Activated naive CD4-positive, alpha-beta T cell treated with anti-CD3 and anti-CD28 coated beads, Interleukin-2, amount 50 U/mL, for 16 hours (primary cell): ENCODE data around the gene TMEM255B.
"Not testable (repeated sequence)": the region's sequence is repeated elsewhere in the genome, so short reads cannot be mapped to it uniquely, and the experiment has no call there.

Experiments used
- DNase-seq: peaks from one replicate; pipeline ENCODE4 v3.0.0-alpha.2; 2020

TMEM255B gene

DNA sequence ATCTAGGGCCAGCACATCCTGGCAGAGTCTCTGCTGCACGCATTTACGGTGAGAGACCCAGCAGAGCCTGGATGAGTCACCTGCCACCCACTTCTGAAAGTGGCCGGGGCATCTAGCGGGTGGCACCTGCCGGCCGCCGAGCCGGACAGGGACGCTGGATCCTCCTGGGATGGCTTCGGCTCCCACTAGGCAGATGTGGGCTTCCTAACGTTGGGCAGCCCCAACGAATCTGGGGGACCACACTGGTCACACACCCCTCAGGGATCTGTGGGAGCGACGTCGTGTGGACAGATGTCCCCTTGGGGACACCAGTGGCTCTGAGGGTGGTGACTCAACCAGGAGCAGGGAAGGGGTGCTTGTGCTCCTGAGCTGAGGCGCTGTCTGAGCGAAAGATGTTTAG, 32.2 kb downstream of the TMEM255B start:
- no peak for DNase-seq

- no peak for DNase-seq
Observed at GRCh38 chr13:113791761-113792160, 32.7 kb downstream of the TMEM255B start.

DNA sequence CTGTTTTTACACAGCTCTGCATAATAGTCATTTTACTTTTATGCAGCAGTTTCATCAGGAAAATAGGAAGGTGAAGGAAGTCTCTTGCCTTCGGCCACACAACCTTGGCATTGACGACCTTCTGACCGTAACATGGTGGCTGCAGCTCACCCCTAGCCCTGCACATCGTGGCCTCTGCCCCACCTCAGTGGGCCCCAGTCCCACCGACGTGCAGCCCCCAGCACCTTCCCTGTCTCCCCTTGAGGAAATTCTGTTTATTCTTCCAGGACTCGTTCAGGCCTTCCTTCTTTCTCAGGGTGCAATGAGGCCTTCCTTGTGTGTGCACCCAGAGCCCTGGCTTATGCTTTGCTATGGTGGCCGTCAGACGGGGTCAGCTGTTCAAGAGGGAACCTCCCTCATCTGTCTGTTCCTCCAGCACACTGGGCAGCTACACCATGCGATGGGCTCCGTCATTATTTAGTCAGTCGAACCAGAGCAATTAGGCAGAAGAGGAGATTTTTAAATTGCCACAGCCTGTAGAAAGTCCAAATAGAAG, 33.3 kb downstream of the TMEM255B start:
- no peak for DNase-seq

DNA sequence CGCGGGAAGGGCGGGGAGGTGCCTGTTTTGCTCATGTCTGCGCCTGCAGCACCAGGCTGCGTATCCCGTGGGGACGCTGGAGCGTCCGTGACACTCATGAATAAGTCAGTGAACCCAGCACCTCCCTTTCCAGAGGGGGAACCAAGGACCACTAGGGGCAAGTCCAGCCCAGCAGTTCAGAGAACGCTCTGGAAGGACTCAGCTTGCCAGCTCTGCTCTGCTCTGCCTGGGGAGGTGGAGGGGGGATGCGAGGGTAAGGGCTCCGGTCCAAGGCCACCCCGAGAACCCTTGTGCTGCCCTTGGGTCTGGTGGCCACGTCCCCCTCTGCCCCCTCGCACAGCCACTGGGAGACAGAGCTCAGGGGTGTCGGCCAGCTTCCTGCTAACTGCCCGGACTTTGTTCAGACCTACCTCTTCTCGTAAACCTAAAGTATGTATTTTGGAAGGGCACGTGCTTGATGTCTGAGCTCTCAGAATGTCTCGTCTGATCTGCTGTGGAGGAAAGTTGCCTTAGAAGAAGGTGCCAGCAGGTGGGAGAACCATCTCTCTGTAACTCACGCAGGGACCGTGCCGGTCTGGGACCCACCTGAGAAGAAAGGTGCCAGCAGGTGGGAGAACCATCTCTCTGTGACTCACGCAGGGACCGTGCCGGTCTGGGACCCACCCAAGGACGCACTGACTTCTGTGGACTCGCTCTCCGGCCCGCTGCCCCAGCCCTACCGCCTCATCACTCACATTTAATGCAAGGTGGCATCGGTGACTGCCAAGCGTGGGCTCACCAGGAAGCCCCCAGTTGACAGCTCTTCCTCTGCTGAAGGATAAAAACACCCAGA, 34.1 kb downstream of the TMEM255B start:
- no peak for DNase-seq

GRCh38 chr13:113793718-113794085, 34.7 kb downstream of the TMEM255B start:
- no peak for DNase-seq

DNA sequence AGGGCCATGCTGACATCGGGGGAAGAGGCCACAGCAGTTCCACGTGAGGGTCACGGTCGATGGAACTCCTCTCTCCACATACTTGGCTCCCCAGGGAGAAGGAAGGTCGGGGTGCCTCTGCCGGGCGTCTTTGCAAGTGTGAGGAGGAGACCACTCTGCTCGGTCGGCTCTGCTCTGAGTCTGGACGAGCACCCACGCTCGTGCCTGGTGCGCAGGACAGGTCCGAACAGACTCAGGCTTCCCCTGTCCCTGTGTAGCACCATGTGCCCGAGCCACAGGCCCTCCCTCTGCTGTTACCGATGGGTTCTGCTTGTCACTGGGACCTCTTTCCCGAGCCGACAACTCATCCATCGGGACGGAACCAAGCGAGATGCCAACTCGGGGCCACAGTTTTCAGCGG, 35.1 kb downstream of the TMEM255B start:
- DNase-seq = no peak

DNA sequence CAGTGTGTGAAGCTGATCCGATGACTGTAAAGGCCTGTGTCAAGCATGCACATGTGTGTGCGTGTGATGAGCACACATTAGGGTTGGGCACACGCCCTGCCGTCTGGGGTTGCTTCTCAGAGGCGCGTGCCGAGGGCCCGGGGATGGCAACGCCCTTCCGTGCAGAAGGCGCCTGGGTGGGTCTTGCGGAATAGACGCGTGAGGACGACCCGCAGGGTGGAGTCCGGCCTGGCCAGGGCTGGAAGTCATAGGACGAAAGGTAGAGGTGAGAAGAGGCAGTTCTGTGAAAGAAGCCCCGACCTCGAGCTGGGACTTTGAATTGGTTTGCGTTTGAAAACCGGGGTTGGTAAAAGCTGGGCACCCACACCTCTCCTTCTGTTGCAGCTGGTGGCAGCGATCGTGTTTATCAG, 35.7 kb downstream of the TMEM255B start:
- no peak for DNase-seq

GRCh38 chr13:113795362-113795761, 36.3 kb downstream of the TMEM255B start:
- DNase-seq = not testable (repeated sequence)

DNA sequence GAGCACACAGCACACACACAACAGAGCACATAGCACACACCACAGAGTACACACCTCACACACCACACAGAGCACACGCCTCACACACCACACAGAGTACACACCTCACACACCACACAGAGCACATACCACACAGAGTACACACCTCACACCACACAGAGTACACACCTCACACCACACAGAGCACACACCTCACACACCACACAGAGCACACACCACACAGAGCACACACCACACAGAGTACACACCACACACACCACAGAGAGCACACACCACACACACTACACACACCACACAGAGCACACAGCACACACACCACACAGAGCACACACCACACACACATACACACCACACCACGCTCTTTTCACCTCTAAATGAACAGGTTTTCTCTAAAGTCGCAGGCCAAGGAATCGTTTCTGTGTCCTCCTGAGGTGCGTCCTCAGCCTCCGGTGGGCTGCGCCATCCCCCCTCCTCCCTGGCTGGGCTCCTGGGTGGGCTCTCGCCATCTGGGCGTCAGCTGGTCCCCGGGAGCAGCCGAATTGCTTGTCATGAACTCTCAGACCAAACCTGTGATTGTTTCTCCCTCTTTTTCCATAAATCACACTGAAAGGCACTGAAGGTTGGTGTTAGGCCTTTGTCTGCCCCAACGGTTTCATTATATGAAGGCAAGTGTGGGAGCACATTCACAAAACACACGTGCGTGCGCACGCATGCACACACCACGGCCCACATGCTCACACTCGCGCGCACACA, 37.4 kb downstream of the TMEM255B start:
- no peak for DNase-seq

DNA sequence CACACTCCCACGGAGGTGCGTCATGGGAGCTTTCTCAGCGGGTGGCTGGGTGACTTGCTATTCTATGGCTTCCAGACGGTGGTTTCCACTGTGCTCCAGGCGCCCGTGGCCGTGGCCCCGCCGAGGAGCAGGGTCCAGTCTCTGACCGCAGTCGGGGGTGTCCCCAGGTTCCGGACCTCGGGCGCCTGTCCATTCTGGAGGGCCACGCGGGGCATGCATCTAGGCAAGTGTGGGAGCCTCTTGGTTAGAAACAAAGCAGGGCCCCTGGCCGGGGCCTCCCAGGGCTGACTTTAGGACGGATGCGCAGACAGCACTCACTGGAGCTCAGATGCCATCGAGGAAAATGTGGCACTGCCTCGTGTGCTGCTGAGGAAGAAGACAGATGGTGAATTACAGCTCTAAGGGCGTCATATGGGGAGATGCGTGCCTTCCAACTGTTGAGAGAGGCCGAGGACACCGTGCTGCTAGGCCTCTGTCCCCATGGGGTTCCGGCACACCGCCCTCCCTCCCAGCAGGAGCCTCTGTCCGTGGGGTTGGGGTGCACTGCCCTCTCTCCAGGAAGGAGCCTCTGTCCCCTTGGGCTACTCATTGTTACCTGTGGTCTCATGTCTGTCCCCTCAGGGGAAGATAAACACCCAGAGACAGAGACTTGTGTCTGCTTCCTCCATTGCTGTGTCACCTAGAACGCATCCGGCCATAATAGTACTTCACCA, 38.1 kb downstream of the TMEM255B start:
- DNase-seq = no peak

GRCh38 chr13:113798200-113798811, 39.3 kb downstream of the TMEM255B start:
- no peak for DNase-seq

- DNase-seq = peak; percentile 8
Observed at GRCh38 chr13:113800576-113800926, 41.5 kb downstream of the TMEM255B start.

- peak; percentile 6 for DNase-seq
Observed at GRCh38 chr13:113801289-113801961, 42.4 kb downstream of the TMEM255B start.

DNA sequence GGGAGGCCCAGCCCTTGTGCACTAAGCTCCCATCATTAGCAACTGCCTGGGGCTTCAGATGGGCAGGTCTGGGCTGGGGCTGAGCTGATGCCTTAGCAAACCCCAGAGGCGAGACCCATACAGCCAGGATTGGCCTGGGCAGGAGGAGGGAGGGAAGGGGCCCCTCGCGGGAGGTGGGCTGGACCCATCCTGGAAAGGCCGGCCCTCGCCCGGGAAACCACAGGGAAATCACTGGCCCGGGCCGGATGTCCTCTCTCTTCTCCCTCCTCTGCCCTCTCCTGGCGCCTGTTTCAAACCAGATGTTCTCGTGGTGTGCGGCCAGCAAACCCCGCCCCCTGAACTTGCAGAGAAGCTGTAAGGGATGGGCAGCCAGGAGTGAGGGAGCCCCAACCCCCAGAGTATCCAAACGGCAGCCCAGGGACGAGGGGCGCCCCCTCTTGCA, 43.1 kb downstream of the TMEM255B start:
- DNase-seq = peak; percentile 7

DNA sequence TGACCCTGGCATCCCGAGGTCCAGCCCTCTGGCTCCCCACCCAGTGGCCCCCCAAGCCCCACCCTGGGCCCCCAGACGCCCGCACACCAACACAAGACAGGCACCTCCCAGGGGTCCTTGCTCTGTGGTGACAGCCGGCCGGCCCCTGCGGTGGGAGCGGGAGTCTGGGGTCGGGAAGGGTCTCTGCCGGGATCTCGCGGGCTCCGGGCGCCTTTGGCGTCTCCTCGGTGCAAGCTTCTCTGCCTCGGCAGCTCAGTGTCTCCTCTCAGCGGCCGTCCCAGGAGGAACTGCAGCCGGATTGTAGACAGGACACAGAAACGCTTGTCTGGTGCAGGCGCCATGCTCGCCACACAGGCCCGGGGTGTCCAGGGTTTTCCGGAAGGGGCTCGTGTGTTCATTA, 43.7 kb downstream of the TMEM255B start:
- DNase-seq = peak; percentile 6

GRCh38 chr13:113803409-113804016, 44.5 kb downstream of the TMEM255B start:
- peak; percentile 5 for DNase-seq

DNA sequence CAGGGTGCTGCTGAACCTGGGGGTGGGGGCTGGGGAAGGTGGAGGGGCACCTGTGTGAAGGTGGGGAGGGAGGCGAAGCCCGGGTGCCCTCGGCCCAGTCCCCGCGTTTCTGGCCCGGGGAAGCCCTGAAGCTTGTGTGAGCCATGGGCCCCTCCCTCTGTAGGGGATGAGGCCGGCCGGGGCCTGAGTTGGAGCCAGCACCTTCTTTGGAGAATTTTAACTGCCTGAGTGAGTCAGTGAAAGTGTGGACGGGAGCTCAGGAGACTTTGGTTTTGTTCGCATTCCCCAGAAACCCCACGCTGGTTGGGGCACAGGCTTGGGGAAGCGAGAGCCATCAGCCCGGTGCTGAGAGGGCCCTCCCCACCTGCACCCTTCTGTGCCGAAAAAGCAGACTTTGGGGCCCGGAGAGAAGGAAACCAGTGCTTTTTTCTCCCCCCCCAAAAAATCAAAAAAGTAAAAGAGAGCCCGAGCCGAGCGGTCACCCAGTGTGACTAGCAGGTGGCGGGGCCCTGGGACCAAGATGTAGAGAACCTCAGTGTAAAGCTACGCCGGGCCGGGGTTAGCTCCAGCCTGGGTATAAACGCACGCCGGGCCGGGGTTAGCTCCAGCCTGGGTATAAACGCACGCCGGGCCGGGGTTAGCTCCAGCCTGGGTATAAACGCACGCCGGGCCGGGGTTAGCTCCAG, 45.1 kb downstream of the TMEM255B start:
- peak; percentile 4 for DNase-seq

- DNase-seq = no peak
Observed at GRCh38 chr13:113804703-113805430, 45.8 kb downstream of the TMEM255B start.

- no peak for DNase-seq
Observed at GRCh38 chr13:113805431-113806103, 46.5 kb downstream of the TMEM255B start.

DNA sequence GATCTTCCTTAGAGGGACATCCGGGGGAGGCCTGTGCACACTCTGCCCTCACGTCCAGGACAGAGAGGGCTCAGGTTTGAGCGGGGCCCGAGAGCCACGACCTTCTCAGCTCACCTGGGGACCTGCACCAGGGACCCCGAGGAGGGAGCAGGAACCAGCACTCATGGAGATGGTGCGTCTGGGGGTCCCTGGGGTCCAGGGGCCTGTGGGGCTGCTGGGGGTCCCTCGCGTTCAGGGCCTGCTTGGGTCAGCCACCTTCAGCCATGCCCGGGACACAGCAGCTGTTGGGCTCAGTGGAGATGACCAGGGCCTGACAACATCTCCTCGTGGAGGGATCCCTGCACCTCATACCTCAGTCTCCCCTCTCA, 47.1 kb downstream of the TMEM255B start:
- no peak for DNase-seq
